DMS53 (cell line): Measurements from ENCODE around the gene PLEKHF1.
A peak's percentile ranks its signal among the peaks of the same experiment; 100 is the strongest.
"Not testable (repeated sequence)": the region's sequence is repeated elsewhere in the genome, so short reads cannot be mapped to it uniquely, and the experiment has no call there.

ENCODE experiments used
- DNase-seq: peaks from one replicate; lab custom pipeline; 2025; lab: John Stamatoyannopoulos, UW

Gene PLEKHF1, protein sequence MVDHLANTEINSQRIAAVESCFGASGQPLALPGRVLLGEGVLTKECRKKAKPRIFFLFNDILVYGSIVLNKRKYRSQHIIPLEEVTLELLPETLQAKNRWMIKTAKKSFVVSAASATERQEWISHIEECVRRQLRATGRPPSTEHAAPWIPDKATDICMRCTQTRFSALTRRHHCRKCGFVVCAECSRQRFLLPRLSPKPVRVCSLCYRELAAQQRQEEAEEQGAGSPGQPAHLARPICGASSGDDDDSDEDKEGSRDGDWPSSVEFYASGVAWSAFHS

DNA sequence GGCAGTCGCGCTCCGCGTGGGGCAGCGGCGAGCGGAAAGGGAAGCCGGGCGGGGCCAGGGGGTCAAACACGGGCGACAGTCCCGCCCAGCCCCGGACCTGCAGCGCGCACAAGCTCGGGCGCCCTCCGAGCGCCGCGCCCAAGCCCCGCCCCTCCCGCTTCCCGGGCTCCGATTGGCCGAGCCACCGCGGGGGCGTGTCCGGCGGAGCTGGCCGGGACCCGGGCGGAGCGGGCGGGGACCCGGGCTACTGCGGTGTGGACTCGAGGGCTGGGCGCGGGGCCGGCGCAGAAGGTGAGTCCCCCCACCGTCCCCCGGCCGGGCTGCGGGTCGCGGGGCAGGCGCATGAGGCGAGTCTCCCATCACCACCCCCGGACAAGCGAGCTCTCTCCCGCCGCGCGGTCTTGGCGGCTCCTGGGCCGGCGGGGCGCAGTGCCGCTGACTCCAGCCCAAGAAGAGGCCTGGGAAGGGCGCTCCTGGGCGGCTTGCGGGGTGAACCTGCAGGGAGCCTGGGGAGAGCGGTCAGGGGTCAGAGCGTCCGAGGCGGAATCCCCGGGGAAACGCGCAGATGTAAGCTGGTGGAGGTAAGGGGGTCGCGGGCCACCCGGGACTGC lies at the start of gene PLEKHF1:
TSS of gene PLEKHF1 (plus strand) at position 247 of the 611 bp plus-strand sequence. CDS start 8,379 bp downstream, outside the sequence.
- peak; percentile 80 for DNase-seq

DNA sequence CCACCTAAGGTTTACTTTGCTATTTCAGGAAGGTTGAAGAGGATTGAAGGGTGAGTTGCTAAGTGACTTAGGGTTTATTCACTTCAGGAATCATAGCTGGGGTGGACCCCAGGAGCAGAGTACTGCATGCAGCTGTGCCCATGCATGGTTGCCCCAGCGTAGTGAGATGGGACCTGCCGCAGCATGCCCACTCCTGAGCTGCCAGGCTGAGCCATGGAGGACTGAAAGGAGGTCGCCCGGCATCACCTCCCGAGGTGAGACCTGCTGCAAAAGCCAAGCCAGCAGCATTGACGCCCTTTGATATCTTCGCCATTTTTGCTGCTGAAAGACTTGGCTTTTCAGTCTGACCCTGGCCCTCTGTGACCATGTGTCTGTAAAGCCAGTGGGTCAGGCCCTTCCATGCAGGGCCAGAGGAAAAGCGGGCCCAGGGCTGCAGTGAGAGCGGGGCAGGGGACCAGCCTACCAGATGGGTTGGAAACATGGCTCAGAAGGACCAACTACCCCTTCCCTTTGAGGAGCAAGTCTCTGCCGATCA lies 49.3 kb upstream of the PLEKHF1 start:
- DNase-seq, result no peak

DNA sequence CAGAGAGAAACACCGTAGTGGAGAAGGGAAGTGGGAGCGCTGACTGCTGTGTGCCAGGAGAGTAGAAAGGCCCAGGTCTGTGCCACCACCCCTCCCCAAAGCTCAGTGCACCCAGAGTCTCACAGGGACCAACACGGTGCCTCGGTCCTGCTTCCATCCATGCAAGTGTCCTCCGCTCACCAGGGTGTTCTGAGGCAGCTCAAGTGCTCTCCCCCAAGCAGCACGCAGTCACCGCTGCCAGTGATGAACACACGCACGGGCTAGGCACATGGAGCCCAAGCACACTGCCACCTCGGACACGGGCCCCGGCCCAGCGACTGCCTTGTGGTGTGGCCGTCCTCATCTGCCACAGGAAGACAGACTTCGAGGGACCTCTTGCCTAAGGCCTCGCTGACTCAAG lies 48.7 kb upstream of the PLEKHF1 start:
- DNase-seq, result no peak

DNA sequence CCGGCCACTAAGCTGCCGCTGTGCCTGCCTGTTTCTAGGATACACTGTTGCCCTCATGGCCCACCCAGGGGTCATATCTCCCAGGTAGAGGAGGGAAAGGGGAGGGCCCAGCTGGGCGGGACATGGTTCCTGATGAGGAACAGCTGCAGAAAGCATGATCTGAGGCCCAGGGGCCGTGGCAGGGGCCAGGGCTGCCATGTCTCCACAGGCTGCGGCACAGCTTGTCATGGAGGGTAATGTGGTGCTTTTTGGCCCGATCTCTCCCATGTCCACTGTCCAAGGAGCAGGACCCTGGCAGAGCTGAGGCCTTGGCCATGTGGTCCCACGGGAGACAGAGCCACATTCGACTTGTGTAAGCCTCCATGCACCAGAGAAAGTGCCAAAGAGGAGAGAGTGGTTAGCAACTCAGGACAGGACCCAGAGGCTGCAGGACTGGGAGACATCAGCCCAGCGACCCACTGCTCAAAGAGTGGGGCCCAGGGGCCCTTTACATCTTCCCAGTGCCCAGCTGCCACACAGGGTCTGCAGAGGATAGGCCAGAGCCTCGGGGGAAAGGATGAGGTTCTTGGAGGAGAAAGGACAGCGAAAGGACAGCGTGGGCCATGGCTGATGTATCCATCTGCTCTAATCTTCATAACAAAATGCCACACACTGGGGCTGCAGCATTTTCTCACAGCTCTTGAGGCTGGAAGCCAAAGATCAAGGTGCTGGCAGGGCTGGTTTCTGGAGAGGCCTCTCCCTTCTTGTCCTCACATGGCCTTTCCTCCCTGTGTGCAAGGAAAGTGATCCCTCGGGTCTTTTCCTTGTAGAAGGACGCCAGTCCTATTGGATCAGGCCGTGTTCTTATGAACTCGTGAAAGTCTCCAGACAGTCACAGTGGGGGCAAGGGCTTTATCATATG lies 47.6 kb upstream of the PLEKHF1 start:
- no peak for DNase-seq

DNA sequence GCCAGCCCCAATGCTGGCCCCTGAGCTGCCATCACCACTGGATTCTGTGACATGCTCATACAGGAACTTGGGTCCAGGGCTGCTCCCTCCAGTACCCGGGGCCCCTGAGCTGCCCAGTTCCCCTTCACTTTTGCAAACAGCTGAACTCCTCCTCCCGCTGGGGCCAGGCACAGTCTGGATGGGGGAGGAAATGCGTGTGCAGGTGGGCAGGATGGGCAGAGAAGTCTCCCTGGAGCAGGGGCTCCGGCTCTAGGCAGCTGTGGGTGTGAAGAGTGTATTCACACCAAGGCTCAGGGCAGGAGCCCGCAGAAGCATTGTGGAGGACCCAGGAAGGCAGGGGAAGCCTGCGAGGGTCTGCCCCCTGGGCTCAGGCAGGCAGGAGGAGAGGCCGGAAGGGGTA lies 46.8 kb upstream of the PLEKHF1 start:
- DNase-seq, result no peak

DNA sequence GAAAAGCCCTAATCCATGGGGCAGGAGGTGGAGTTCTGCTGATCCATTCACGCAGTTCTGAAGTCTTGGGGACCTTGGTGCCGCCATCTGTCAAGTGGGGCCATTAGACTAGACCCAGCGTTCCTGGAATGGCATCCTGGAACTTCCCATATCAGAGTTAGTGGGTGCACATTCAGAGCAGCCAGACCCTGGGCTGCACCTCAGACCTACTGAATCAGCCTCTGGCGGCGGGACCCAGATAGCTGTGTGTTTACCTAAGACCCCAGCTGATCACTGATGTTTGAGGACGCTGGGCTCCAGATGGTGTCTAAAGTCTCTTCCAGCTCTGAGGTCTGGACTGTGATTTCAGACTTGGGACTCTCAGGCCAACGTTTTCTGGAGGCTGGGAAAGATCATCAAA lies 46.4 kb upstream of the PLEKHF1 start:
- DNase-seq, result no peak

DNA sequence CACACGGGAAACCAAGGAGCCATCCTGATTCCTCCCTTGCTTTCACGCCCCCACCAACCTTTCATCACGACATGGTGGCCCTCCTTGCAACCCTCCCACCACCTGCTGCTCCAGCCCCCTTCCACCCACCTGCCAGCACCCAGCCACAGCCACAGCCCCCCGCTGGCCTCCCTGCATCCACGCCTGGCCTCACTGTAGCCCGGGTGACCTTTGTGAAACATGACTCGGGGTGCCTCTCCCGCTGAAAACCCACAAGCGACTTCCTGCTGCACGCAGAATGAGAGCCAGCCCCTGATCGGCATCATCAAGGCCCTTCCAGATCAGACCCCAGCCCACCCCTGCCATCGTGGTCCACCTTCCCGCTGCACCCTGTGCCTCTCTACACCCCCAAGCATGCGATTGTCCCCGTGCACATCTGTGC lies 44.3 kb upstream of the PLEKHF1 start:
- no peak for DNase-seq

DNA sequence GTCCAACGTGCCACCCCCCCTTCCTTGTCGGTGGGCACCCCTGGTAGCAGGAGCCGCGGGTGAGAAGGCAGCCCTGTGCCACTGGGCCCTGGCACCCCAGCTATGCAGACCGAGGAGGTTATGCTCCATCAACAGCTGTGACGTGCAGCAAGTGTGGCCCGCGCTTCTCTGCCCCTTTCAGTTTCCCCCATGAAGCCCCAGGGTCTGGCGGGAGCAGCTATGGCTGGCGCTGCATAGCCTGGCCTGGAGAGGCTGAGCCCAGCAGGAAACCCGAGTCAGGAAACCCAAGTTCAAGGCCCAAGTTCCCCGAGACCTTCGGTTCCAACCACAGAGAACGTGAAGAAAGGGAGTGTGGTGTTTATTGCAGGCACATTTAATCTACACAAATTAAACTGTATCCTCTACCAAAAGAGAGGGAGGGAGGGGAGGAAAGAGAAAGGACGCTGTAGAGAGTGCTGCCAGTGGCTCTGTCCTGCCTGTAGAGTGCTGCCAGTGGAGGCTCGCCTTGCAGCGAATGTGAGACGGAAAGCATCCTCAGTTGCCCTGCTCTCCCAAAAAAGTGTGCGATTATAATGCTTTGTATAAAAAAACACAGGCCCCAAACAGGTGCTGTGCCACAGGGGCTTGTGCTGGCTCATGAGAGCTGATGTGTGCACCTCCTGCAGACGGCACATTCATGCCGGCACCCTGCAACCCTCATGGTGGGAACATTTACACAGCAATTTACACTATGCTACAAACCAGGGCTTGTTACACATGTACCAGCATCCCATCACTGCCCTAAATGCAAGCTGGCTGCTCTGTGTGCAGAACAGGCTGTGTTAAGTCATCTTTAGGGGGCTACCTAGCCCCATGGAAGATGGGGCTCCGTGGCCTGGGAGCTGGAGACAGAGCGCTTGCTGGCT lies 42.8 kb upstream of the PLEKHF1 start:
- no peak for DNase-seq

DNA sequence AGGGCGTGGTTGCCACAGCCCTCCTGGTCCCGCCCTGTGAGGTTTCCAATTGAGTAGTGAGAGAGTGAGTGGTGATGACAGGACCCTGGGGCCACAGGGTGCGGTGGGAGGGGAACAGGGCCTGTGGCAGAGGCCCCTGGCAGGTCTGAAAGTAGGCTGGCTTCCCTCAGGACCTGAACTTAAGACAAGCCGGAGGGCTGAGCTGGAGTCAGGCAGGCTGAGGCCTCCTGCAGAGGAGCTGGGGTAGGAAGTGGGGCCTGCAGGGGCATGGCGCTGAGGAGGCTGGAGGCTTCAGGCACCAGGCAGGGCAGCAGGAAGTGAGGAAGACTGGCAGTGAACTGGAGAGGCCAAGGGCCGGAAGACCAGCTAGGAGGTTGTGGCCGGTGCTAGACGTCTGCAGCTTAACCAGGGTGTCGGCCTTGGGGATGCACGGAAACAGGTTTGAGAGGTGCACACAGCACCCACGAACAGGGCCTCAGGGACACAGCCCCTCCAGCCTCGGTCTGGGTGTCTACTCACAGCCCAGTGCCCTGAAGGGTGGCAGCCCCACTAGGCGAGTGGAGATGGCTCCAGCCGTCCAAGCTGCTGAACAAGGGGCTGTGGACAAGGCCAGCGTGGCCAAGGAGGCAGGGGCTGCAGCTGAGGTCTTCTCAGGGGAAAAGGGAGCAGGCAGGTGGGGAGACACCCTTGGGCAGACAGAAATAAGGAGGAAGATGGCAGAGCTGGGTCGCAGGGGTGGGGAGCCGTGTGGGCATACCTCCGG lies 41.4 kb upstream of the PLEKHF1 start:
- no peak for DNase-seq

DNA sequence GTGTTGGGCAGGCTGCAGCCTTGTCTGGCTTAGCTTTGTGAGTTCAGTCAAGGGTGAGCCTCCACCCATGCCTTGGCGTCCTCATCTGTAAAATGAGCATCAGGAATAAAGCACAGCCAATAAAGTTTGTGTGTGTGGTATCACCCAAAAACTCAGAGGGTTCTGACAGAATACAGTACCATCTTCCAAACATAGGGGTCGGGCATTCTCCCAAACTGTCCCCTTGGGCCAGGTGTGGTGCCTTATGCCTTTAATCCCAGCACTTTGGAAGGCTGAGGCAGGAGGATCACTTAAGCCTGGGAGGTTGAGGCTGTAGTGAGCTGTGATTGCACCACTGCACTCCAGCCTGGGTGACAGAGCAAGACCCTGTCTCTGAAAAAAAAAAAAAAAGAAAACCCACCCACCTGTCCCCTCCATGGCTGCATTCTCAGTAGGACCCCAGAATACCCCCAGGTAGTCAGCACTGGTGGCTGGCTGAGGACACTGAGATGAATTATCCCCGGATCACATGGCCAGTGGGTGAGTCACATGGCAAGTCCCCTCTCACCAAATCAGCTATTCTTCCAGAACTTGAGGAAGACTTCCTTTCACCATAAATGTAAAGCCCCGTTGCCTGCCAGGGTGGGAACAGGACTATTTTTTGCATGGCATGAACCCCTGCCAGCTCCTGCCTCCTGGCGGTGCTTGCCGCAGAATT lies 40.6 kb upstream of the PLEKHF1 start:
- no peak for DNase-seq

DNA sequence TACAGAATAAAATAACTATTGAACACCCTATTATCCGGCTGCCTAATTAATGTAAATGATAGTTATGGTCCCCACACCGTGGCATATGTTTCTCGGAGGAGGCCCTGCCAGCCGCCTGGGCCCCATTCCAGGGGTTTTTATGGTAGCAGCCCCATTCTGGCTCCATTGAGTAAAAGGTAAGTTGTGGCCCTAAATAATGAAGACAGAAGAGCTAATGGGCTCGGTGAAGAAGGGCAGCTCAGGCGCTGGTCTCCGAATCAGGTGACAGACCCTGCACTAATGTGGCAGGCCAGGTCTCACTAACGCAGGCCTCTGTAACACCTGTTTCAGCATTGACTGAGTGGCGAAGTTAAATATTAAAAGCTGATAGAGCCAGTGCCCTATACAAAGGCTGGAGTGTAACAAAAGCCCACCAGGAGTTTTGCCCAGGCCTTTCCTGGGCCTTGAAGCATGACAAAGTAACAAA lies 40.0 kb upstream of the PLEKHF1 start:
- no peak for DNase-seq

DNA sequence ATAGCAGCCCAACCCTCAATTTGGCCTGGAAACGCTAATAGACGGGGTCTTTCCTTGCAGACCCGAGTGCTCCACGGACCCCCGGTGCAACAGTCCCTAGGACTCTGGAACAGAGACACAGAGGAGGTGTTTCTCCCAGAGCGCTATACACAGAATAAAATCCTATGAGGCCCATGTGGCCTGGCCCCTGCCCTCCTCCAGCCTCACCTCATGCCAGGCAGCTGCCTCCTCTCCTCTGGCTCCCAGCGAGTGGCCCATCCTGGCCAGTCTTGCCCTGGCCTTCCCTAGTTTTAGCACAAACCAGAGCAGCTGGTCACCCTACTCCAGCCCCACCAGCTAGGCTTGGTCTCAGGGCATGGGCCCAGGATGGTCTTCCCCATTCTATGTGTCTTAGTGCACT lies 38.9 kb upstream of the PLEKHF1 start:
- DNase-seq, result no peak

DNA sequence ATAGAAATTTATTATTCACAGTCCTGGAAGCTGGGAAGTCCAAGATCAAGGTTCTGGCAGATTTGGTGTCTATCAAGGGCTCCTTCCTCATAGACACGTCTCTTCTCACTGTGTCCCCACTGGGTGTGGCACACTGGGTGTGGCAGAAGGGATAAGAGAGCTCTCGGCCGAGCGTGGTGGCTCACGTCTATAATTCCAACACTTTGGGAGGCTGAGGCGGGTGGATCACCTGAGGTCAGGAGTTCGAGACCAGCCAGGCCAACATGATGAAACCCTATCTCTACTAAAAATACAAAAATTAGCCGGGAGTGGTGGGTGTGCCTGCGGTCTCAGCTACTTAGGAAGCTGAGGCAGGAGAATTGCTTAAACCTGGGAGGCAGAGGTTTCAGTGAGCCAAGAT lies 38.4 kb upstream of the PLEKHF1 start:
- not testable (repeated sequence) for DNase-seq

DNA sequence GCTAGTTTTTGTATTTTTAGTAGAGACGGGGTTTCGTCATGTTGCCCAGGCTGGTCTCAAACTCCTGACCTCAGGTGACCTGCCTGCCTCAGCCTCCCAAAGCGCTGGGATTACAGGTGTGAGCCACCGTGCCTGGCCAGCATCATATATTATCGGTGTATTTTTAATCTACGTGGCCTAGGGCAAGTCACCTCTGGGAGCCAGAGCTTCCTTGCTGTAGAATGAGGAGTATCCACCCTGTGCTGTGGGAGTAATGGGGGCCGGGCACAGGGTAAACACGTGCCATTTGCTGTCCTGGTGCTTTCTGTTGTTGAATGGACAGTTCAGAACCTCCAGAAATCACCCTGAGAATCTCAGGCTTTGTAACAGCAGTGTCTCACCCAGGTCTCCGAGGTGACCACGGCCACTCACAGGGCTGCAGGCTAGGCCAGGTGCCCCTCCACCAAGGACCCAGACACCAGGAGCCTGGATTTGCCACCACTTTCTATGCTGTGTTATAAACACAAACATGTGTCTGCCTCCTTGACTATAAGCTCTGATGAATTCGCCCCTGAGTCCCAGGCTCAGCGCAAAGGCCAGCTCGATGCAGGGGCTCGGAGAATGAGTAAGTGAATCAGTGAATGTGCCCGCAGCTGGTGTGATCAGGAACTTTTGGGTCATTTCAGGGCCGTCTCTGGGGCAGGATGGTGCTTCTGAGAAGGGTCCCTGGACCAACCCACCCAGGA lies 36.4 kb upstream of the PLEKHF1 start:
- no peak for DNase-seq

DNA sequence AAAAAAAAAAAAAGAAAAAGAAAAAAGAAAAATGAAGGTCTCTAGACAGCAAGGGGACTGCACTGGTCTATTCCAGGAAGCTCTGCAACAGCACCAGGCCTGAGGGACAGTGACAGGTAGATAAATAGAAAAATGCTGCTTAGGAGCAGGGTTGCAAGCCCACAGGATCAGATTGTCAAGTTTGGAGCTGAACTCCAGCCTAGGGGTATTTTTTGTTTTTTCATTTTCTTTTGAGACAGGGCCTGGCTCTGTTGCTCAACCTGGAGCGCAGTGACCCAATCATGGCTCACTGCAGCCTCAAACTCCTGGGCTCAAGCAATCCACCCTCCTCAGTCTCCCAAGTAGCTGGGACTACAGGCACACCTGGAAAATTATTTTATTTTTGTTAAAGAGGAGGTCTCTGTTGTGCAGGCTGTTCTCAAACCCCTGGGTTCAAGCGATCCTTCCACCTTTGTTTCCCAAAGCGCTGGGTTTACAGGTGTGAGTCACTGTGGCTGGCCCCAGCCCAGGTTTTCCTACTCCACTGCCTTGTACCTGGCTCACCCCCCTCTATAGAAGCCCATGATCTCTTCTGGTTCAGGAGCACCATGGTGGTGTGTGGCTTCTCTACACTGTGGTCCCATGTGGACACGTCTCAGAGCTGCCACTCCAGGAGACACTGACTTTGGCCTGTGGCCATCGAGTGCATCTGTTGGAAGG lies 35.3 kb upstream of the PLEKHF1 start:
- no peak for DNase-seq

DNA sequence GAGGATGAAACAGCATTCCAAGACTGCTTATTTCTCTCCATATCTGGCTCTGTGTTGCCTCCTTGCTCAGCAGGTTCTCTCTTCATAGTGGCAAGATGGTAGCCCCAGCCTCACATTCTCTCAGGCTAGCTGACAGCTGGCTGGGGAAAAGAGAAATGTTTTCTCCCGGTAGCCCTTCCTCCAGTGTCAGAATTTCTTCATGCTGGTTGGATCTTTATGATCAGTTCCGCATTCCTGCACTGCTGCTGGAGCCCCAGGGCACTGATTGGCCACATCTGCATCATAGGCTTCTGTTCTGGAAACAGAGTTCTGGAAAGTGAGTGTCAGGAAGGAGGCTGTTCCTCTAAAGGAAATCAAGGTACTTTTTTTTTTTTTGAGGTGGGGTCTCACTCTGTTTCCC lies 34.6 kb upstream of the PLEKHF1 start:
- DNase-seq, result no peak

DNA sequence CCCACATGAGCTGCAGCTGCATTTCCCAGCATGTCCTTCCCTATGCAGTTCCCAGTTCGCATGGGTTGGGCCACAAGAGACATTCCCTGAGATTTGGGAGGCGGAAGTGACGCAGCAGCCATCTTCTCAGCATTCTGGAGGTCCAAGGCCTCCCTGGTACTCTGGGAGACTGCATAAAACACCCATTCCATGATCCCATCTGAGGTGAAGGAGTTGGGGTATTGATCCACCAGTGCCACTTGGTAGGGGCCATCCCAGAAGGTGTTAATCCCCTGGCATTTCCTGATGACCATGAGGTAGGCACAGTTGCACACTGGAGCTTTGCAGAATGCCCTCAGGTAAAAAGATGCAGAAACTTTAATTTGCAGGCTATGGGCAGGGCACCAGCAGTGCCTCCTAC lies 33.8 kb upstream of the PLEKHF1 start:
- no peak for DNase-seq

DNA sequence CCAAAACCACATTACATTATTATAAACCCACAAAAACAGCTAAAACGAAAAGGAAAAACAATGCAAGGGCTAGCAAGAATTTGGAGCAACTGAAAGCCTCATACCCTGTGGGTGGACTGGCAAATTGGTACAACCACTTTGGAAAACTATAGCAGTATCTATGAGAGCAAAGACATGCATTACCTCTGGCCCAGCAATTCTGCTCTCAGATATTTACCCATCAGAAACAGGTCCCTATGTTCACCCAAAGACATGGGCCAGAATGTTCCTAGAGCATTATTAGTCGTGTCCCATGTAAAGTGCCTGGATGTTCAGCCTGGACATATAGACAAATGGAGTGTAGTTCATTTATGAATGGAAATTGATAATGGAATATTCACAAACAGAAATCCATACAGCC lies 31.3 kb upstream of the PLEKHF1 start:
- no peak for DNase-seq
